HG03575 (cell line): ENCODE data around the gene LZIC.

Experiments used
- ATAC-seq: cut with Tn5 transposase; IDR thresholded peaks from one replicate; pipeline ENCODE4 v1.9.1; 2021; ENCODE audit not compliant: unreplicated experiment, insufficient number of reproducible peaks, low FRiP score; ENCODE audit errors: extremely low read depth

LZIC gene

GRCh38 chr1:9912264-9912936 is 30.8 kb downstream of the LZIC start:
- ATAC-seq, result no peak

- ATAC-seq, result peak; percentile 53
Observed at GRCh38 chr1:9910423-9911178, 32.6 kb downstream of the LZIC start.

GRCh38 chr1:9910076-9910422 is 33.1 kb downstream of the LZIC start, which contains the start of gene CTNNBIP1:
Gene CTNNBIP1 (minus strand): TSS chr1:9910269. CDS start chr1:9872064, 38,205 bp downstream.
- no peak for ATAC-seq

- ATAC-seq, result no peak
Observed at GRCh38 chr1:9909234-9910046, 33.8 kb downstream of the LZIC start.

- ATAC-seq, result no peak
Observed at GRCh38 chr1:9908871-9909233, 34.3 kb downstream of the LZIC start.

- no peak for ATAC-seq
Observed at GRCh38 chr1:9907441-9907840, 35.8 kb downstream of the LZIC start.

GRCh38 chr1:9906466-9906865 is 36.7 kb downstream of the LZIC start:
- no peak for ATAC-seq

GRCh38 chr1:9905010-9905409 is 38.2 kb downstream of the LZIC start:
- ATAC-seq, result no peak

- no peak for ATAC-seq
Observed at GRCh38 chr1:9904596-9904995, 38.6 kb downstream of the LZIC start.

- ATAC-seq, result no peak
Observed at GRCh38 chr1:9903801-9904527, 39.2 kb downstream of the LZIC start.

- no peak for ATAC-seq
Observed at GRCh38 chr1:9902060-9902452, 41.1 kb downstream of the LZIC start.

- ATAC-seq, result no peak
Observed at GRCh38 chr1:9901148-9902059, 41.8 kb downstream of the LZIC start.

GRCh38 chr1:9900142-9901043 is 42.8 kb downstream of the LZIC start:
- no peak for ATAC-seq

GRCh38 chr1:9894115-9894514 is 49.1 kb downstream of the LZIC start:
- ATAC-seq, result no peak

- ATAC-seq, result no peak
Observed at GRCh38 chr1:9892563-9893528, 50.3 kb downstream of the LZIC start.

GRCh38 chr1:9891207-9891606 is 52.0 kb downstream of the LZIC start:
- ATAC-seq, result no peak
